Psoas muscle (tissue), 8 donors: ENCODE measurements around the gene ITPK1. TPM values are rescaled to one million over a fixed set of nuclear protein-coding genes. Genes with fewer than 3 reads are reported as not detected.

Experiments
- ATAC-seq, 4 donors: fragments of 200-7000 bp; cut with Tn5 transposase; one replicate each; pipeline ENCODE4 v1.9.1; 2020; ENCODE audit warnings: moderate library complexity in 3 of 4, mild to moderate bottlenecking in 2 of 4
- DNase-seq, 2 donors: peaks; one replicate each; pipeline ENCODE4 v3.0.0-alpha.2; 2020
- H3K27ac ChIP-seq: fragments of 200-600 bp; one replicate; pipeline ENCODE4 v1.8.0; 2022
- H3K27me3 ChIP-seq, 3 donors: fragments of 200-600 bp in 1 of 3; one replicate each; pipeline versions ENCODE4 v1.6.1 to v1.8.0; 2013 to 2022; ENCODE audit warnings: low read length in 2 of 3, mild to moderate bottlenecking in 2 of 3, moderate library complexity in 1 of 3; ENCODE audit not compliant: insufficient read depth in 3 of 3
- H3K36me3 ChIP-seq, 2 donors: fragments of 200-600 bp in 1 of 2; one replicate each; pipeline versions ENCODE4 v1.6.1 to v1.8.0; 2013 to 2022; ENCODE audit warnings: low read depth in 1 of 2, mild to moderate bottlenecking in 1 of 2, moderate library complexity in 1 of 2; ENCODE audit not compliant: insufficient read depth in 1 of 2
- H3K4me1 ChIP-seq: fragments of 200-600 bp; one replicate; pipeline ENCODE4 v1.8.0; 2022
- H3K4me3 ChIP-seq: fragments of 200-600 bp; one replicate; pipeline ENCODE4 v1.8.0; 2022; ENCODE audit warnings: mild to moderate bottlenecking
- H3K9me3 ChIP-seq: fragments of 200-600 bp; one replicate; pipeline ENCODE4 v1.8.0; 2022
- WGBS, 3 donors: extraction: QIAGEN DNeasy Blood & Tissue Kit; methylation state at CpG; one replicate each; pipeline versions ENCODE4 v1.1.6 to v1.1.7; 2013; 5-methylcytosine and 5-hydroxymethylcytosine counted together
- intact Hi-C, 2 donors: fragments of 100-400 bp; cut with DNase I; formaldehyde crosslinking; loops; one replicate each; pipeline versions ENCODE4 v1.11.0 to v1.14.2; 2022
- polyA plus RNA-seq, 3 donors: library from polyadenylated mRNA; stranded (reverse); fragments of 200-250 nt; gene quantifications; one replicate each; pipeline ENCODE4 v1.2.3, GENCODE V29; 2013
- total RNA-seq, 4 donors: library from RNA; stranded (reverse); fragmentation: NEBNext Ultra II Directional in 2 of 4; extraction: Animal tissue kit (Norgen Biotek cat#: 25700) in 2 of 4; gene quantifications; one replicate each; pipeline versions ENCODE4 v1.2.1 to v1.2.4, GENCODE V29; 2021 to 2023
- TF ChIP-seq, protein P1 (sequence below): fragments of 200-600 bp; IDR thresholded peaks from one replicate; pipeline ENCODE4 v1.8.0; 2022; ENCODE audit warnings: antibody characterized with exemption
- donor health status: healthy with polysubstance abuse.
- donor health status: DM: no; HTN: no; CAD: no; lungs with moderate emphysema.
- donor health status: Bipolar disorder and iron deficiency.
- donor health status: healthy.
- donor health status: DM: yes; HTN: yes; CAD: no.
- donor health status: DM: no; HTN: no; CAD: no.
- donor health status: DM: no; HTN: no; CAD: no.
- donor health status: DM: yes; HTN: yes; CAD: no.

ITPK1 gene
- total and polyA plus RNA-seq, 7 donors = 30.0 to 61.1 (median 42.7) TPM

GRCh38 chr14:92963301-92964123 lies 152.2 kb downstream of the ITPK1 start:
- no peaks in the 10 kb centered on the region for H3K4me1 ChIP-seq

GRCh38 chr14:92962831-92963095 lies 153.0 kb downstream of the ITPK1 start:
- H3K27ac ChIP-seq = no peak overlapping the region
- intact Hi-C loops = no loop called here
- peaks cover 0 to 26% of the 10 kb centered on the region in 2 donors for H3K36me3 ChIP-seq
- 93 to 96% (median 94%) methylated on average over 11 of the region's 11 CpGs for WGBS, 3 donors
- H3K4me1 ChIP-seq = no peaks in the 10 kb centered on the region
- no peak for ATAC-seq
- no peak overlapping the region for H3K4me3 ChIP-seq
- peaks cover 4% of the 10 kb centered on the region for H3K9me3 ChIP-seq
- DNase-seq = no peak
- TF ChIP-seq, protein P1, sequence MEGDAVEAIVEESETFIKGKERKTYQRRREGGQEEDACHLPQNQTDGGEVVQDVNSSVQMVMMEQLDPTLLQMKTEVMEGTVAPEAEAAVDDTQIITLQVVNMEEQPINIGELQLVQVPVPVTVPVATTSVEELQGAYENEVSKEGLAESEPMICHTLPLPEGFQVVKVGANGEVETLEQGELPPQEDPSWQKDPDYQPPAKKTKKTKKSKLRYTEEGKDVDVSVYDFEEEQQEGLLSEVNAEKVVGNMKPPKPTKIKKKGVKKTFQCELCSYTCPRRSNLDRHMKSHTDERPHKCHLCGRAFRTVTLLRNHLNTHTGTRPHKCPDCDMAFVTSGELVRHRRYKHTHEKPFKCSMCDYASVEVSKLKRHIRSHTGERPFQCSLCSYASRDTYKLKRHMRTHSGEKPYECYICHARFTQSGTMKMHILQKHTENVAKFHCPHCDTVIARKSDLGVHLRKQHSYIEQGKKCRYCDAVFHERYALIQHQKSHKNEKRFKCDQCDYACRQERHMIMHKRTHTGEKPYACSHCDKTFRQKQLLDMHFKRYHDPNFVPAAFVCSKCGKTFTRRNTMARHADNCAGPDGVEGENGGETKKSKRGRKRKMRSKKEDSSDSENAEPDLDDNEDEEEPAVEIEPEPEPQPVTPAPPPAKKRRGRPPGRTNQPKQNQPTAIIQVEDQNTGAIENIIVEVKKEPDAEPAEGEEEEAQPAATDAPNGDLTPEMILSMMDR = no peak
- no peaks in the 10 kb centered on the region for H3K27me3 ChIP-seq

More at GRCh38 chr14:92963301-92964123, 152.2 kb downstream of the ITPK1 start:
- Histone ChIP-seq H3K4me3 (no peak overlapping the region), H3K27ac (no peak overlapping the region), H3K27me3 (no peaks in the 10 kb centered on the region), H3K36me3 (peaks cover 0 to 18% of the 10 kb centered on the region in 2 donors), H3K9me3 (peaks cover 4% of the 10 kb centered on the region)
- TF ChIP-seq, protein P1 = no peak
- peak; percentile 7 to 38 for DNase-seq
- WGBS, 3 donors = 75 to 84% (median 76%) methylated on average over 14 of the region's 14 CpGs
- no peak for ATAC-seq
- intact Hi-C loops = no loop called here

DNA sequence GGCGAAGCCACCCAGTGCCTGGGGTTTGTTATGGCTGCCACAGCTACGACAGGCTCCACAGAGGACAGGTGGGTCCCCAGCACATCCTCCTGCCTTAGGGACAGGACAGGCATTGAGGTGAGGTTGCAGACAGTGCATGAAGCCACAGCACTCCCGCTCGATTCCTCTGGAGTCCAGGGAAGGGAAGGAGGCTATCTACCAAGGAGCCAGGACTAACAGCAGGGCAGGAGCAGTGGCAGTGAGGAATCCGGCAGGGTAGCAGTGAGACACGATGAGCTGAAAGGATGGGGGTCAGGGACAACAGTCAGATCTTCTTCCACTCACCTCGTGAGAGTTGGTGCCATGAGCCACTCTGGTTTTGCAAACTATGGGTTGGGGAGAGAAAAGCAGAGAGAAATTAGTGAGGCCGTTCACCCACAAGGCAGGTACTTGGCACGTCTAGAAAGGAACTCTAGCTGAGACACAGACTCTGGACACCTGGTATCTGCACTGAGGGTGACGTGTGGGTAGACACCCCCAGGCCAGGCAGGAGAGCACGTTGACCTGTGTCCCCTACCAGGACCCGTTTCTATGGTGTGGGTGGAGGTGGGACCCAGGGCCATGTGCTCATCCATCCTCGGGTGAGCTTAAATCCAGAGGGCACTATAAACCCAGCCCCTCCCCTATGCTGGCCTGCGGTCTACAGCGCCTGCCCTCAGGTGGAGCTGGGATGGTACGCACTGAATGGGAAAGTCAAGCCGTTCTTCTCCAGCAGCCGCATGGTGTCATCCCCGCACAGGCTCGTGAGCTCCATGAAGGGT lies 153.5 kb downstream of the ITPK1 start:
- Histone ChIP-seq H3K4me1 (no peaks in the 10 kb centered on the region), H3K36me3 (peaks cover 0 to 31% of the 10 kb centered on the region in 2 donors), H3K27me3 (no peaks in the 10 kb centered on the region), H3K9me3 (no peaks in the 10 kb centered on the region), H3K4me3 (no peak overlapping the region), H3K27ac (no peak overlapping the region)
- TF ChIP-seq, protein P1 = no peak
- peak; percentile 5 to 26 for DNase-seq
- intact Hi-C loops = no loop called here
- no peak for ATAC-seq
- WGBS, 3 donors = 94 to 97% (median 96%) methylated on average over 20 of the region's 20 CpGs

- 96 to 98% (median 97%) methylated on average over 7 of the region's 7 CpGs for WGBS, 3 donors
Measured at GRCh38 chr14:92961567-92961855, 154.2 kb downstream of the ITPK1 start.

More at GRCh38 chr14:92961567-92961855, 154.2 kb downstream of the ITPK1 start:
- Histone ChIP-seq H3K27me3 (no peaks in the 10 kb centered on the region), H3K36me3 (peaks cover 0 to 36% of the 10 kb centered on the region in 2 donors), H3K4me1 (no peaks in the 10 kb centered on the region), H3K27ac (no peak overlapping the region), H3K4me3 (no peak overlapping the region), H3K9me3 (no peaks in the 10 kb centered on the region)
- ATAC-seq (no peak), DNase-seq (peak; percentile 2 to 25)
- TF ChIP-seq, protein P1 = no peak
- intact Hi-C loops = no loop called here
